ENCODE results near the gene TEP1. TPM values are rescaled to one million over a fixed set of nuclear protein-coding genes. Genes with fewer than 3 reads are reported as not detected.

Gene TEP1
- total and polyA plus RNA-seq, 12 donors, result 5.6 to 17.8 (median 8.6) TPM

- no peak for TF ChIP-seq CTCF (IDR thresholded peaks at IDR 0.05)
- ATAC-seq, result no peak
- H3K36me3 ChIP-seq, result peaks cover 0 to 100% (median 91%) of the 10 kb centered on the region in 9 donors
- intact Hi-C loops (cut with DNase I), result no loop called here
- 97% methylated on average over 5 of the region's 5 CpGs for WGBS, 2 donors
- H3K27me3 ChIP-seq, result no peaks in the 10 kb centered on the region
- H3K27ac ChIP-seq, result no peak overlapping the region
- DNase-seq, result no peak
- H3K4me3 ChIP-seq, result no peak overlapping the region
- H3K4me1 ChIP-seq, result no peaks in the 10 kb centered on the region
- no peaks in the 10 kb centered on the region for H3K9me3 ChIP-seq
Observed at GRCh38 chr14:20383636-20384035, 29.7 kb downstream of the TEP1 start.

- Histone ChIP-seq H3K36me3 (peaks cover 0 to 100% (median 90%) of the 10 kb centered on the region in 9 donors), H3K9me3 (no peaks in the 10 kb centered on the region), H3K27ac (no peak overlapping the region), H3K4me1 (no peaks in the 10 kb centered on the region), H3K4me3 (no peak overlapping the region), H3K27me3 (no peaks in the 10 kb centered on the region)
- TF ChIP-seq CTCF (IDR thresholded peaks at IDR 0.05), result no peak
- 95 to 97% methylated on average over 10 of the region's 10 CpGs for WGBS, 2 donors
- intact Hi-C loops (cut with DNase I), result no loop called here
- ATAC-seq (no peak), DNase-seq (no peak)
Observed at GRCh38 chr14:20383032-20383431, 30.3 kb downstream of the TEP1 start.

GRCh38 chr14:20382526-20382925 is 30.8 kb downstream of the TEP1 start:
- no peaks in the 10 kb centered on the region for H3K9me3 ChIP-seq
- no peak overlapping the region for H3K4me3 ChIP-seq
- WGBS, 2 donors, result 96 to 97% methylated on average over 12 of the region's 12 CpGs
- no peak for ATAC-seq
- H3K27ac ChIP-seq, result no peak overlapping the region
- no peak for TF ChIP-seq CTCF (IDR thresholded peaks at IDR 0.05)
- peaks cover 0 to 100% (median 90%) of the 10 kb centered on the region in 9 donors for H3K36me3 ChIP-seq
- no peaks in the 10 kb centered on the region for H3K27me3 ChIP-seq
- DNase-seq, result no peak
- H3K4me1 ChIP-seq, result no peaks in the 10 kb centered on the region
- intact Hi-C loops (cut with DNase I), result no loop called here

GRCh38 chr14:20381341-20381740 is 32.0 kb downstream of the TEP1 start:
- Histone ChIP-seq H3K9me3 (no peaks in the 10 kb centered on the region), H3K27ac (no peak overlapping the region), H3K27me3 (no peaks in the 10 kb centered on the region), H3K36me3 (peaks cover 3 to 100% (median 94%) of the 10 kb centered on the region in 9 donors), H3K4me1 (no peaks in the 10 kb centered on the region), H3K4me3 (no peak overlapping the region)
- 88 to 92% methylated on average over 7 of the region's 7 CpGs for WGBS, 2 donors
- intact Hi-C loops (cut with DNase I), result no loop called here
- DNase-seq (no peak), ATAC-seq (no peak)
- no peak for TF ChIP-seq CTCF (IDR thresholded peaks at IDR 0.05)

Measured in heart right ventricle (tissue), 16 donors.